ENCODE results near the gene CCNYL1. TPM values are rescaled to one million over a fixed set of nuclear protein-coding genes. Genes with fewer than 3 reads are reported as not detected.

The CCNYL1 gene
- total RNA-seq, 1 donor from 2014 or later = 13.5 TPM

GRCh38 chr2:207673431-207673830 lies 38.0 kb upstream of the CCNYL1 start:
- Mint-ChIP-seq H3K9me3 (no peaks in the 10 kb centered on the region), H3K27me3 (no peaks in the 10 kb centered on the region), H3K27ac (no peak overlapping the region), H3K4me3 (no peak overlapping the region), H3K4me1 (peaks cover 6% of the 10 kb centered on the region), H3K36me3 (ENCODE audit: low read depth) (peaks cover 13% of the 10 kb centered on the region)
- intact Hi-C loops (cut with micrococcal nuclease) = no loop called here
- ChIA-PET CTCF (no interaction called here), POLR2A (no interaction called here)
- no peak for TF ChIP-seq CTCF (IDR thresholded peaks at IDR 0.05)
- ATAC-seq (ENCODE audit: low read depth) = no peak
- DNase-seq = no peak

GRCh38 chr2:207674266-207674774 lies 37.1 kb upstream of the CCNYL1 start:
- no peak for TF ChIP-seq CTCF (IDR thresholded peaks at IDR 0.05)
- Mint-ChIP-seq H3K4me3 (no peak overlapping the region), H3K9me3 (no peaks in the 10 kb centered on the region), H3K27ac (no peak overlapping the region), H3K36me3 (ENCODE audit: low read depth) (peaks cover 11% of the 10 kb centered on the region), H3K27me3 (no peaks in the 10 kb centered on the region), H3K4me1 (peaks cover 3% of the 10 kb centered on the region)
- POLR2A ChIA-PET = no interaction called here
- ATAC-seq (ENCODE audit: low read depth) = no peak
- no peak for DNase-seq
- CTCF ChIA-PET = no interaction called here
- intact Hi-C loops (cut with micrococcal nuclease) = no loop called here

DNA sequence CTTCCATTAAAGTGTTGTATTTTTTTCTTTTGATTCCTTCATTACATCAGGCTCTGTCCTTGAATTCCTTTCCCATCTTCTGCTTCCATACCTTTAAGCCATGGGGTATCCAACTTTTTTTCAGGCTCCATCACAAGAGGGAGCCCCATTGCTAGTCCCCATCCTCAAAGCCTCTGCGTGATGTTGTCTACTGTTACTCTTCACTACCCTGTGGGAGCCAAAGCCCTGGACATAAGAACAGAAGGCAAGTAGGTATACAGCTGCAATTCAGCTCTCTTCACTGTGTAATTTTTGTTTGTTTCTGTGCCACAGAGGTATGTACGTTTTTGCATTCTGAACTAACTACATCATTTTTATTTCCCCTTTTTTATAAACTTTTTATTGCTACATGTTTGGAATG lies 36.6 kb upstream of the CCNYL1 start:
- Mint-ChIP-seq H3K27me3 (peaks cover 3% of the 10 kb centered on the region), H3K4me3 (no peak overlapping the region), H3K36me3 (ENCODE audit: low read depth) (peaks cover 6% of the 10 kb centered on the region), H3K27ac (no peak overlapping the region), H3K4me1 (peaks cover 3% of the 10 kb centered on the region), H3K9me3 (no peaks in the 10 kb centered on the region)
- POLR2A ChIA-PET = no interaction called here
- intact Hi-C loops (cut with micrococcal nuclease) = no loop called here
- DNase-seq (no peak), ATAC-seq (ENCODE audit: low read depth) (no peak)
- TF ChIP-seq CTCF (IDR thresholded peaks at IDR 0.05) = no peak
- CTCF ChIA-PET = no interaction called here

- ChIA-PET POLR2A (interaction anchor here (0.7 kb wide), 1 partner anchor 52 kb away, joined by 3 read pairs; the partner anchor contains the start of gene METTL21A), CTCF (no interaction called here)
- Mint-ChIP-seq H3K27ac (no peak overlapping the region), H3K4me1 (peaks cover 3% of the 10 kb centered on the region), H3K27me3 (peaks cover 3% of the 10 kb centered on the region), H3K4me3 (no peak overlapping the region), H3K36me3 (ENCODE audit: low read depth) (no peaks in the 10 kb centered on the region), H3K9me3 (no peaks in the 10 kb centered on the region)
- no peak for TF ChIP-seq CTCF (IDR thresholded peaks at IDR 0.05)
- DNase-seq (no peak), ATAC-seq (ENCODE audit: low read depth) (no peak)
- intact Hi-C loops (cut with micrococcal nuclease) = no loop called here
Observed at GRCh38 chr2:207676827-207677354, 34.5 kb upstream of the CCNYL1 start.

GRCh38 chr2:207681431-207681830 lies 30.0 kb upstream of the CCNYL1 start:
- H3K9me3 Mint-ChIP-seq = no peaks in the 10 kb centered on the region
- ChIA-PET POLR2A (no interaction called here), CTCF (no interaction called here)
- intact Hi-C loops (cut with micrococcal nuclease) = no loop called here
- peaks cover 3% of the 10 kb centered on the region for H3K4me1 Mint-ChIP-seq
- H3K4me3 Mint-ChIP-seq = no peak overlapping the region
- TF ChIP-seq CTCF (IDR thresholded peaks at IDR 0.05) = no peak
- ATAC-seq (ENCODE audit: low read depth) (no peak), DNase-seq (no peak)
- H3K27me3 Mint-ChIP-seq = peaks cover 3% of the 10 kb centered on the region
- no peaks in the 10 kb centered on the region for H3K36me3 Mint-ChIP-seq (ENCODE audit: low read depth)
- H3K27ac Mint-ChIP-seq = no peak overlapping the region

Data from activated B cell treated with CpG ODN at 0.5 μM for 24 hours (primary cell).